Activated effector memory CD4-positive, alpha-beta T cell treated with anti-CD3 and anti-CD28 coated beads, Interleukin-2, amount 50 U/mL, for 16 hours (primary cell): ENCODE data around the gene DMBX1.

Source experiments
- DNase-seq: peaks from one replicate; pipeline ENCODE4 v3.0.0-alpha.2; 2020

DMBX1 gene

GRCh38 chr1:46461017-46461808 lies 28.4 kb upstream of the DMBX1 start:
- no peak for DNase-seq

- DNase-seq: no peak
Observed at GRCh38 chr1:46461809-46462448, 27.7 kb upstream of the DMBX1 start.

- DNase-seq: no peak
Observed at GRCh38 chr1:46464013-46464548, 25.6 kb upstream of the DMBX1 start.

- no peak for DNase-seq
Observed at GRCh38 chr1:46464915-46465314, 24.7 kb upstream of the DMBX1 start.

GRCh38 chr1:46465981-46466476 lies 23.6 kb upstream of the DMBX1 start:
- no peak for DNase-seq

GRCh38 chr1:46466477-46467182 lies 23.0 kb upstream of the DMBX1 start:
- DNase-seq: no peak

- DNase-seq: no peak
Observed at GRCh38 chr1:46467183-46467504, 22.5 kb upstream of the DMBX1 start.

- DNase-seq: no peak
Observed at GRCh38 chr1:46469881-46470280, 19.8 kb upstream of the DMBX1 start.

- DNase-seq: no peak
Observed at GRCh38 chr1:46471848-46472492, 17.7 kb upstream of the DMBX1 start.

GRCh38 chr1:46472498-46473181 lies 17.0 kb upstream of the DMBX1 start:
- DNase-seq: no peak

GRCh38 chr1:46473991-46474390 lies 15.6 kb upstream of the DMBX1 start:
- no peak for DNase-seq

- DNase-seq: no peak
Observed at GRCh38 chr1:46474570-46474969, 15.1 kb upstream of the DMBX1 start.

GRCh38 chr1:46476673-46477072 lies 13.0 kb upstream of the DMBX1 start:
- no peak for DNase-seq

GRCh38 chr1:46477153-46477929 lies 12.3 kb upstream of the DMBX1 start:
- peak; percentile 90 for DNase-seq

- no peak for DNase-seq
Observed at GRCh38 chr1:46478721-46479485, 10.7 kb upstream of the DMBX1 start.

GRCh38 chr1:46479744-46480350 lies 9.8 kb upstream of the DMBX1 start:
- DNase-seq: no peak

- DNase-seq: no peak
Observed at GRCh38 chr1:46480959-46481646, 8.5 kb upstream of the DMBX1 start.

- no peak for DNase-seq
Observed at GRCh38 chr1:46481961-46482360, 7.7 kb upstream of the DMBX1 start.

GRCh38 chr1:46483589-46483988 lies 6.0 kb upstream of the DMBX1 start:
- DNase-seq: no peak
